Stimulated activated CD8-positive, alpha-beta memory T cell treated with anti-CD3 and anti-CD28 coated beads, Interleukin-4, amount 100 ng/mL, for 4 hours (primary cell): ENCODE data around the gene NT5DC3.

Experiments used
- DNase-seq, 2 donors: peaks; one replicate each; pipeline ENCODE4 v3.0.0-alpha.2; 2020; ENCODE audit warnings: low read depth in 2 of 2, low spot score in 1 of 2

NT5DC3 gene

GRCh38 chr12:103840876-103841689 is at the start of gene NT5DC3:
Gene NT5DC3 (minus strand): TSS chr12:103841234. CDS start chr12:103841156, 78 bp downstream.
- peak; percentile 61 to 65 for DNase-seq

GRCh38 chr12:103887738-103888137 is 46.7 kb upstream of the NT5DC3 start:
- DNase-seq, result no peak

GRCh38 chr12:103886195-103886797 is 45.3 kb upstream of the NT5DC3 start:
- no peak for DNase-seq

GRCh38 chr12:103884316-103884715 is 43.3 kb upstream of the NT5DC3 start:
- peak in 1 of 2 donors; percentile 14 for DNase-seq

- DNase-seq, result no peak
These were observed 42.9 kb upstream of the NT5DC3 start for GRCh38 chr12:103883908-103884307.

GRCh38 chr12:103882861-103883596 is 42.0 kb upstream of the NT5DC3 start:
- DNase-seq, result no peak

- DNase-seq, result no peak
These were observed 40.2 kb upstream of the NT5DC3 start for GRCh38 chr12:103881261-103881660.

GRCh38 chr12:103880299-103881142 is 39.5 kb upstream of the NT5DC3 start:
- no peak for DNase-seq

- DNase-seq, result no peak
These were observed 38.8 kb upstream of the NT5DC3 start for GRCh38 chr12:103879878-103880277.

GRCh38 chr12:103879048-103879692 is 38.1 kb upstream of the NT5DC3 start:
- DNase-seq, result no peak

GRCh38 chr12:103877934-103878510 is 37.0 kb upstream of the NT5DC3 start:
- peak; percentile 4 to 18 for DNase-seq

GRCh38 chr12:103877288-103877687 is 36.3 kb upstream of the NT5DC3 start:
- DNase-seq, result no peak

- DNase-seq, result no peak
These were observed 34.6 kb upstream of the NT5DC3 start for GRCh38 chr12:103875666-103876065.

GRCh38 chr12:103868215-103868614 is 27.2 kb upstream of the NT5DC3 start:
- no peak for DNase-seq

- DNase-seq, result no peak
These were observed 24.2 kb upstream of the NT5DC3 start for GRCh38 chr12:103865151-103865730.

- DNase-seq, result no peak
These were observed 23.7 kb upstream of the NT5DC3 start for GRCh38 chr12:103864710-103865109.

GRCh38 chr12:103858953-103859601 is 18.0 kb upstream of the NT5DC3 start:
- no peak for DNase-seq

GRCh38 chr12:103858335-103858734 is 17.3 kb upstream of the NT5DC3 start:
- no peak for DNase-seq

- DNase-seq, result no peak
These were observed 16.1 kb upstream of the NT5DC3 start for GRCh38 chr12:103857164-103857563.
